ENCODE results near the gene BCORL1. TPM values are rescaled to one million over a fixed set of nuclear protein-coding genes. Genes with fewer than 3 reads are reported as not detected.
A peak's percentile ranks its signal among the peaks of the same experiment; 100 is the strongest.

Gene BCORL1
- total RNA-seq, 2 donors from 2014 or later, result 14.8 to 17.7 TPM

- intact Hi-C loops (cut with DNase I), result no loop called here
- no peak for DNase-seq (ENCODE audit: low spot score)
Measured at GRCh38 chrX:130047416-130047815, 65.0 kb downstream of the BCORL1 start.

- intact Hi-C loops (cut with DNase I), result no loop called here
Measured at GRCh38 chrX:130048686-130049222, 66.3 kb downstream of the BCORL1 start.

GRCh38 chrX:130049821-130050220 is 67.4 kb downstream of the BCORL1 start:
- DNase-seq (ENCODE audit: low spot score), result no peak
- intact Hi-C loops (cut with DNase I), result no loop called here

More at GRCh38 chrX:130048686-130049222, 66.3 kb downstream of the BCORL1 start:
- DNase-seq (ENCODE audit: low spot score), result no peak

- DNase-seq (ENCODE audit: low spot score), result no peak
- intact Hi-C loops (cut with DNase I), result no loop called here
Measured at GRCh38 chrX:130051176-130051845, 68.9 kb downstream of the BCORL1 start.

- intact Hi-C loops (cut with DNase I), result no loop called here
- DNase-seq (ENCODE audit: low spot score), result no peak
Measured at GRCh38 chrX:130053236-130053635, 70.8 kb downstream of the BCORL1 start.

GRCh38 chrX:130055103-130055502 is 72.7 kb downstream of the BCORL1 start:
- intact Hi-C loops (cut with DNase I), result no loop called here
- no peak for DNase-seq (ENCODE audit: low spot score)

- intact Hi-C loops (cut with DNase I), result no loop called here
Measured at GRCh38 chrX:130055899-130056298, 73.5 kb downstream of the BCORL1 start.

GRCh38 chrX:130057209-130057608 is 74.8 kb downstream of the BCORL1 start:
- intact Hi-C loops (cut with DNase I), result no loop called here
- DNase-seq (ENCODE audit: low spot score), result no peak

More at GRCh38 chrX:130055899-130056298, 73.5 kb downstream of the BCORL1 start:
- DNase-seq (ENCODE audit: low spot score), result no peak

GRCh38 chrX:130058652-130059051 is 76.2 kb downstream of the BCORL1 start:
- intact Hi-C loops (cut with DNase I), result no loop called here
- DNase-seq (ENCODE audit: low spot score), result no peak

- intact Hi-C loops (cut with DNase I), result loop anchor here in 1 of 2 donors (10.0 kb wide), 2 partner anchors 136 to 456 kb away; no protein-coding TSS in a partner anchor
- peak; percentile 95 for DNase-seq (ENCODE audit: low spot score)
Measured at GRCh38 chrX:130060122-130061069, 78.0 kb downstream of the BCORL1 start.

GRCh38 chrX:130066975-130067615 is 84.7 kb downstream of the BCORL1 start:
- intact Hi-C loops (cut with DNase I), result loop anchor here in 1 of 2 donors (10.0 kb wide), 2 partner anchors 142 to 462 kb away; no protein-coding TSS in a partner anchor
- no peak for DNase-seq (ENCODE audit: low spot score)

GRCh38 chrX:130071611-130072344 is 89.3 kb downstream of the BCORL1 start:
- intact Hi-C loops (cut with DNase I), result no loop called here
- no peak for DNase-seq (ENCODE audit: low spot score)

GRCh38 chrX:130072345-130072740 is 89.9 kb downstream of the BCORL1 start:
- DNase-seq (ENCODE audit: low spot score), result no peak
- intact Hi-C loops (cut with DNase I), result no loop called here

GRCh38 chrX:130075777-130076176 is 93.3 kb downstream of the BCORL1 start:
- no peak for DNase-seq (ENCODE audit: low spot score)
- intact Hi-C loops (cut with DNase I), result loop anchor here in 1 of 2 donors (5.0 kb wide), 1 partner anchor 117 kb away; no protein-coding TSS in a partner anchor

- intact Hi-C loops (cut with DNase I), result loop anchor here in 1 of 2 donors (5.0 kb wide), 1 partner anchor 112 kb away; no protein-coding TSS in a partner anchor
- DNase-seq (ENCODE audit: low spot score), result no peak
Measured at GRCh38 chrX:130079824-130080406, 97.5 kb downstream of the BCORL1 start.

GRCh38 chrX:130080791-130081367 is 98.4 kb downstream of the BCORL1 start:
- DNase-seq (ENCODE audit: low spot score), result no peak
- intact Hi-C loops (cut with DNase I), result no loop called here

GRCh38 chrX:130081421-130082045 is 99.1 kb downstream of the BCORL1 start:
- DNase-seq (ENCODE audit: low spot score), result no peak
- intact Hi-C loops (cut with DNase I), result no loop called here

Data from posterior vena cava (tissue), 2 donors.